HG03095 (cell line): ENCODE measurements around the gene CCDC12.

Source experiments
- ATAC-seq: cut with Tn5 transposase; IDR thresholded peaks from one replicate; pipeline ENCODE4 v1.9.1; 2021; ENCODE audit warnings: moderate library complexity; ENCODE audit not compliant: unreplicated experiment

The CCDC12 gene

GRCh38 chr3:46908294-46908985, 68.1 kb downstream of the CCDC12 start:
- no peak for ATAC-seq

DNA sequence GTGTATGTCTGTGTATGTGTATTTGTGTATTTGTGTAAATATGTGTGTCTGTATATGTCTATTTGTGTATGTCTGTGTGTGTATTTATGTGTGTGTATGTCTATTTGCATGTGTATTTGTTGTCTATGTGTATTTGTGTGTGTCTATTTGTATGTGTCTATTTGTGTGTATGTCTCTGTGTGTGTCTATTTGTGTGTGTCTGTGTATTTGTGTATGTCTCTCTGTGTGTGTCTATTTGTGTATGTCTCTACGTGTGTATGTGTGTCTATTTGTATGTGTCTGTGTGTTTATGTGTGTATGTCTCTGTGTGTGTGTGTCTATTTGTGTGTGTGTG, 68.6 kb downstream of the CCDC12 start:
- no peak for ATAC-seq

DNA sequence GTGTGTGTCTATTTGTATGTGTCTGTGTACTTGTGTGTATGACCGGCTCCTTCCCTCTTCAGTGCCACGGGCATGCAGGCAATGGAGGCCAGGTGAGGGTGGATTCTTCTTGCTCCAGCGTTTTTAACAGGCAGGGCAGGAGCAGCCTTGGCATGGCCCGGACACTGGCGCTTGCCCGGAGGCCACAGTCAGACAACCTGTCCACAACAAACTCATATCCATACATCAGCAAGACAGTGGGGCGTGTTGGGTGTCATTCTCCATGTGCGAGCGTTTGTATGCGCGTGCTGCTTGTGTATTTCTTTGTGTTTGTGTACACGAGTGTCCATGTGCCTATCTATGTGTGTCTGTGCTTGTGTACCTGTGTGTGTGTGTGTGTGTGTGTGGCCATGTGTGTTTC, 69.3 kb downstream of the CCDC12 start:
- no peak for ATAC-seq

GRCh38 chr3:46906471-46907058, 70.0 kb downstream of the CCDC12 start:
- no peak for ATAC-seq

- ATAC-seq = no peak
These were observed 70.7 kb downstream of the CCDC12 start for GRCh38 chr3:46905661-46906451.

DNA sequence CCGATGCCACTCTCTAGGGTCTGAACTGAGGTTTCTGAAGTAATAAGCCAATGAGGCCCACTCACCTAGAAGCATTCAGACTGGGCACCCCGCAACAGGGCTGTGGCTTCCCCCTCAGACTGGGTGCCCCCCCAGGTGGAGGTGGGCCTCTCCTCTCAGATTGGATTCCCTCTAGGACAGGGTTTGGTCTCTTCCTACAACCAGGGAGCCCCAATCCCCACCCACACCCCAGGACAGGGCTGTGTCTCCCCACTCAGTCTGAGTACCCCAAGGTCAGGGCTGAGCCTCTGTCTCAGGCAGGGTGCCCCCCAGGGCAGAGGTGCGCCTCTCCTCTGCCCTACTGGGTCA, 71.4 kb downstream of the CCDC12 start:
- no peak for ATAC-seq

GRCh38 chr3:46904303-46905212, 72.0 kb downstream of the CCDC12 start:
- ATAC-seq = no peak

DNA sequence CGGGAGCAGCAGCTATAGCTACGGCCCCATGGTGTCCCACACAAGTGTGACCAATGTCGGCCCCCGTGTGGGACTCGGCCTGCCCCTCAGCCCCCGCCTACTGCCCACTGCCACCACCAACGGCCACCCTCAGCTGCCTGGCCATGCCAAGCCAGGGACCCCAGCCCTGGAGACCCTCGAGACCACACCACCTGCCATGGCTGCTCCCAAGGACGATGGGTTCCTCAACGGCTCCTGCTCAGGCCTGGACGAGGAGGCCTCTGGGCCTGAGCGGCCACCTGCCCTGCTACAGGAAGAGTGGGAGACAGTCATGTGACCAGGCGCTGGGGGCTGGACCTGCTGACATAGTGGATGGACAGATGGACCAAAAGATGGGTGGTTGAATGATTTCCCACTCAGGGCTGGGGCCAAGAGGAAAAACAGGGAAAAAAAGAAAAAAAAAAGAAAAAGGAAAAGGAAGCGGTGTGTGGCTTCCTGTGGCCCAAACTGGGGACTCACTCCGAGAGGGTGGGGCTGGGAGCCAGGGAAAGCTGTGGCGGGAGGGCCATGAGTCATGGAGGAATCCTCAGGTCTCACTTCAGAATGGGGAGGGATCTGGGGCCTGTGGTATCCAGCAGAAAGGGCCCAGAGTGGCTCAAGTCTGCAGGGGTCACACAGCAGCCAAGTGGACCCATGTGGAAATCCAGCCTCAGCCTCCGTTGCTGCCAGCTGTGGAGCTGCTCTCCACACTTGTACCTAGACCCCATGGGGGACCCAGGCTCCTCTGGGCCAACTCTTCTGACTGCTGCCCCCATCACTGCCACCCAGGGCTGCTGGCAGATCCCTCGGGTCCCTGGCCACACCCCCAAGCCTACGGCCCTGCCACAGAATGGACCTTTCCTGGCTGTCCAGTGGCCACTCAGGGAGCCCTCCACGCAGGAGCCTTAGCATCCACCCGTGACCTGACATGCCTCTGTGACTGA, 72.9 kb downstream of the CCDC12 start:
- no peak for ATAC-seq

DNA sequence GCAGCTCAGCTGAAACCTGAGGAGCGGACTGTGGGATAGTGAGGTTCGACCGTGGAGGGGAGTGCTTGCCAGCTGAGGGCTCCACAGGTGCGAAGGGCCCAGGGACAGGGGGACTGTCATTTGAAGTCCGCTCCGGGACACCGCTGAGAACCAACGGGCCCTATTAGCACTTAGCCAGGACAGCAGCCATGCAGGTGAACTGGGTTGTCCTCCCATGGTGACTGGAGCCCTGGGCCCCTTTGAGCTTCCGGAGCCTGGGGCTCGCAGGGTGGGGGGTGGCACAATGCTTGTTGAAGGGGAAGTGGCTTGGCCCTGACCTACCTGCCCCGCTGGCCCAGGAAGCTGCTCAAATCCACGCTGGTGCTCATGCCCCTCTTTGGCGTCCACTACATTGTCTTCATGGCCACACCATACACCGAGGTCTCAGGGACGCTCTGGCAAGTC, 74.3 kb downstream of the CCDC12 start:
- no peak for ATAC-seq

GRCh38 chr3:46901591-46902187, 74.9 kb downstream of the CCDC12 start:
- ATAC-seq = no peak

- ATAC-seq = no peak
These were observed 75.5 kb downstream of the CCDC12 start for GRCh38 chr3:46901061-46901460.

DNA sequence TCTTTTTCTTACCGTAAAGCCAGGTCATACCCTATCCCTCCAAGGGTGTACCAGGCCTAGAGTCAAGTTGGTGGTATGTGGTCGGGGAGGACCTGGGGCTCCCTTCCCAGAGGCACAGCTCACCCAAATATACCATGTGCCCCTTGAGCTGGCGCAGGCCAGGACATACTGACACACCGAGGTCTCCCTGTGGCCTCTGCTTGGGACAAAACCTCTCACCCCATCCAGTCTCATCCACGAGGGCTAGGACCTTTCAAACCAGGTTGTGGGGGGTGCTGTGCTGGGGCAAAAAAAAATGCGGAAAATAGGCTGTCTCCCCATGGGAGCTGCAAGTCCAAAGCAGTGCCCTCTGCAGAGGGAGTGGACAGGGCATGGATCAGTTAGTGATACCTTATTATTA, 76.2 kb downstream of the CCDC12 start:
- no peak for ATAC-seq

GRCh38 chr3:46900007-46900292, 76.6 kb downstream of the CCDC12 start:
- no peak for ATAC-seq

DNA sequence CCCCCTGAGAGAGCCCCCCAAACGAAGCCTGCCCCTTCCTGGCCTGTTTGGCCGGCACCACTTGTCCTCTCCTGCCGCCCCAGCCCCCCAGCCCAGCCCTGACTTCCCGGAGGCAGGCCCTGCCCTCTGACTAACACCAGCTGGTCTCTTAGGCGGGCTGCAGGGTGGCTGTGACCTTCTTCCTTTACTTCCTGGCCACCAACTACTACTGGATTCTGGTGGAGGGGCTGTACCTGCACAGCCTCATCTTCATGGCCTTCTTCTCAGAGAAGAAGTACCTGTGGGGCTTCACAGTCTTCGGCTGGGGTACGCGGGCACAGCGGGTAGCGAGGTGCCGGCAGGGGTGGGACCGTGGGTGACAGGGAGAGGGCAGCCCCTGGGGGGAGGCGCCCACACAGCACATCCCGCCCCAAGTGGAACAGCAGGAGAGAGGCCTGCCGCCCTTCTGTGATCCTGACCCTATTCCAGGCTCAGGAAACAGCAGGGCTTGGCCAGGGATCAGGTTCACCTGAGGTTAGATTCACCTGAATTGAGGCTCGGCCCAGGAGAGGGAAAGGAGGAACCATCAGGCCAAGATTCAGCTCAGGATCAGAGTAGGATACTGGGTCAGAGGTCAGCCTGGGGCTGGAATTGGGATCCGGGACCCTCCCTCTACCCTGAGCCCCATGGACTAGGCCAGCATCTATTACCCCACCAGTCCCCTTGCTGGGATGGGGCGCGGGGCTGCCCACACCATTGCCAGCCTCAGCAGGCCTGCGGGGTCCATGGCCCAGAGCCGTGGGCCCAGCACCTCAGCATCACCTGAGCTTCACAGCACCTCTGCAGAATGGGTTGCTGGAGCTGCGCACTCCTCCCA, 77.2 kb downstream of the CCDC12 start:
- no peak for ATAC-seq

DNA sequence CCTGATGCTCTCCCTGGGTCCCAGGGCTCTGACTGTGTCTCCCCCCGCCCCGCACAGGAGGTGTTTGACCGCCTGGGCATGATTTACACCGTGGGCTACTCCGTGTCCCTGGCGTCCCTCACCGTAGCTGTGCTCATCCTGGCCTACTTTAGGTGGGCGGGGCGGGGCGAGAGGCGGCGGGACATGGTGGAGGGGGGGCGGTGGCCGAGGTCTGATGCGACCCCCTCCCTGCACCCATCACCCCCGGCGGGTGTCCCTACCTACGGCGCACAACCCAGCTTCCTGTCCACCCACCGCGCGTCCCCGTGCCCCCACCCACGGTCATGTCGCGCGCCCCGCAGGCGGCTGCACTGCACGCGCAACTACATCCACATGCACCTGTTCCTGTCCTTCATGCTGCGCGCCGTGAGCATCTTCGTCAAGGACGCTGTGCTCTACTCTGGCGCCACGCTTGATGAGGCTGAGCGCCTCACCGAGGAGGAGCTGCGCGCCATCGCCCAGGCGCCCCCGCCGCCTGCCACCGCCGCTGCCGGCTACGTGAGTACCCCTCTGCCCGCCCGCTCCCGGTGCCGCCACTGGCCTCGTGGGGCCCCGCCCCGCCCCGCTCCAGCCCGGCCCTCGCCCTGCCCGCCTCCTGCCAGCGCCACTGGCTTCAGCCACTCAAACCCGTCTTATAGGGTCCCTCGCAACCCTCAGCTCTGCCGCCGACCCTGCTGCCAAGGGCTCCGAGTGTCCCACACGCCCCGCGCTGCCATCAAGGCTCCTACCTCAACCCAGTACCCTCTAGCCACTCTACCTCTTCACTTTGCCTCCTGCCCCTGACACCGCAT, 78.0 kb downstream of the CCDC12 start:
- no peak for ATAC-seq

GRCh38 chr3:46897829-46898320, 78.7 kb downstream of the CCDC12 start:
- no peak for ATAC-seq

DNA sequence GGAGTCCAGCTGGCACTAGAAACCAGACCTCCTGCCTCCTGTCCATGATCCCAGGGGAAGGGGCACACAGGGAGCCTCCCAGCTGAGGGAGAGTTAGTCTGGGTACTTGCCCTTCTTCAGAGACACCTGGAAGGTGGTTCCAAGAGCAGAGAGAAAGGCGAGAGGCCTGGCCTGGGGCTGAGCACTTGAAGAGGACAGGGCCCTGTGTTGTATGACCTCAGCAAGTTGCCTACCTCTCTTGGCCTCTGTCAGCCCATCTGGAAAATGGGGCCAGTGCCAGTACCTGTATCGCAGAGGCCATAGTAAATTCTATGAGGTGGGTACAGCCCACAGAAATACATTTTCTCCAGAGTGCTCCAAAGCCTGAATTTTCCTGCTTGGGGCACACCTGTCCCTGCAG, 79.5 kb downstream of the CCDC12 start:
- ATAC-seq = no peak

- ATAC-seq = no peak
These were observed 80.2 kb downstream of the CCDC12 start for GRCh38 chr3:46896386-46896785.
